PC-3 (cell line): ENCODE data around the gene PPARGC1A. TPM values are rescaled to one million over a fixed set of nuclear protein-coding genes. Genes with fewer than 3 reads are reported as not detected.

ENCODE experiments used
- ATAC-seq: fragments of 200-7000 bp; cut with Tn5 transposase; 2 replicates; pipeline ENCODE4 v1.9.1; 2020; ENCODE audit warnings: mild to moderate bottlenecking, moderate library complexity
- BruUV-seq: library from RNA; stranded (reverse); fragments of 400-500 nt; replicated peaks from 2 replicates; lab custom pipeline; 2021; lab: Mats Ljungman, UMichigan
- CTCF ChIA-PET: fragments of 300-600 bp; sonication (Branson Sonifier 250); formaldehyde crosslinking; loops from one replicate; lab custom pipeline; 2022; ENCODE audit warnings: antibody characterized with exemption; lab: Charles Lee
- POLR2A ChIA-PET: fragments of 300-600 bp; sonication (Branson Sonifier 250); formaldehyde crosslinking; loops from one replicate; lab custom pipeline; 2022; ENCODE audit warnings: antibody characterized with exemption; ENCODE audit not compliant: unreplicated experiment; lab: Charles Lee
- DNase-seq: peaks from one replicate; pipeline ENCODE4 v3.0.0-alpha.2; 2015
- H2AFZ ChIP-seq: fragments of 300-600 bp; sonication (generic); 2 replicates; pipeline ENCODE4 v1.6.0; 2016; ENCODE audit warnings: antibody characterized with exemption, low read length
- H3F3A ChIP-seq: fragments of 300-600 bp; sonication (generic); one replicate; pipeline ENCODE4 v1.6.0; 2017; ENCODE audit warnings: antibody characterized with exemption, low read length, control low read depth, mild to moderate bottlenecking; ENCODE audit not compliant: unreplicated experiment
- H3K27ac ChIP-seq: fragments of 300-600 bp; sonication (generic); 2 replicates; pipeline ENCODE4 v1.5.1; 2016; ENCODE audit warnings: mild to moderate bottlenecking, low read length
- H3K27me3 ChIP-seq: fragments of 300-600 bp; sonication (generic); 2 replicates; pipeline ENCODE4 v1.6.1; 2016; ENCODE audit warnings: low read length, mixed read lengths
- H3K36me3 ChIP-seq: fragments of 300-600 bp; sonication (generic); 2 replicates; pipeline ENCODE4 v1.6.1; 2016; ENCODE audit warnings: low read depth, mixed run types, low read length, mixed read lengths
- H3K4me1 ChIP-seq: fragments of 300-600 bp; sonication (generic); 2 replicates; pipeline ENCODE4 v1.5.1; 2016; ENCODE audit warnings: low read length; ENCODE audit not compliant: insufficient read depth
- H3K4me2 ChIP-seq: fragments of 300-600 bp; sonication (generic); 2 replicates; pipeline ENCODE4 v1.6.0; 2016; ENCODE audit warnings: low read length
- H3K4me3 ChIP-seq: fragments of 300-600 bp; sonication (generic); 2 replicates; pipeline ENCODE4 v1.5.1; 2016; ENCODE audit warnings: mild to moderate bottlenecking, low read length, mixed read lengths
- H3K79me2 ChIP-seq: fragments of 300-600 bp; sonication (generic); 2 replicates; pipeline ENCODE4 v1.6.1; 2017; ENCODE audit warnings: low read length, mixed read lengths
- H3K9ac ChIP-seq: fragments of 300-600 bp; sonication (generic); 2 replicates; pipeline ENCODE4 v1.6.0; 2016; ENCODE audit warnings: mild to moderate bottlenecking, low read length
- H3K9me2 ChIP-seq: fragments of 300-600 bp; sonication (generic); replicated peaks from 2 replicates; pipeline ENCODE4 v1.6.1; 2016; ENCODE audit warnings: mixed run types, low read length, mixed read lengths
- H3K9me3 ChIP-seq: fragments of 300-600 bp; sonication (generic); 2 replicates; pipeline ENCODE4 v1.6.1; 2016; ENCODE audit warnings: low read length, mixed read lengths
- H4K20me1 ChIP-seq: fragments of 300-600 bp; sonication (generic); 2 replicates; pipeline ENCODE4 v1.6.1; 2016; ENCODE audit warnings: low read length, mixed read lengths
- EZH2 ChIP-seq: fragments of 300-600 bp; sonication (generic); IDR thresholded peaks from one replicate; pipeline ENCODE4 v1.6.1; 2017; ENCODE audit warnings: antibody characterized with exemption, mild to moderate bottlenecking, low read length; ENCODE audit not compliant: unreplicated experiment
- EZH2phosphoT487 ChIP-seq: fragments of 300-600 bp; sonication (generic); IDR thresholded peaks from 2 replicates; pipeline ENCODE4 v1.6.1; 2018; ENCODE audit warnings: mild to moderate bottlenecking, antibody characterized with exemption, low read length, borderline replicate concordance
- intact Hi-C: fragments of 100-400 bp; cut with micrococcal nuclease; formaldehyde crosslinking; loops from 2 replicates; pipeline ENCODE4 v1.9.0; 2023
- total RNA-seq: library from RNA; depleted of rRNA; stranded (reverse); fragments of >200 nt; gene quantifications from 2 replicates; pipeline ENCODE4 v1.2.3, GENCODE V29; 2014
- TF ChIP-seq, protein P1 (sequence below): fragments of 300-600 bp; sonication (generic); conservative IDR thresholded peaks from 2 replicates; pipeline ENCODE4 v1.5.1; 2017; ENCODE audit warnings: antibody characterized with exemption, low read depth, mild to moderate bottlenecking, low read length

The PPARGC1A gene
- total RNA-seq, 1 experiment from 2014 or later: not detected

- intact Hi-C loops: no loop called here
- TF ChIP-seq EZH2phosphoT487: no peak
Measured at GRCh38 chr4:23873717-23874535, 15.9 kb downstream of the PPARGC1A start.

DNA sequence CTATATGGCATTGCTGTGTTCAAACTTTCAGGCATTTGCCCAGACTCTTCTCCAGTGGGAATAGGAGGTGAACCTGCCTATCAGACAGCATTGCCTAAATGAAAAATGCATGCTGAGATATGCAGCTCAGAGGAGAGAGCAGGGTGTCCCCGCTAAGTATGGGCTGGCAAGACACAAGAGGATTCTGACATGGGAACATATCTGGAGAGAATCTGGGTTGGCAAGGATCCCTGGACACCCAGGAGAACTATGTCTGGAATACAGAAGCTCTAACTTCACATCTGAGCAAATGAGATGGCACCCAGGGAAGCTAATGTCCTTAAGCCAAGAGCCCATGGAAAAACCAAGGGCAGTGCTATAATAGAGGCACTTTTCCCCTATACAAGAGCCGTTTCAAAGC is 18.4 kb downstream of the PPARGC1A start:
- H3K27ac ChIP-seq: no peak overlapping the region
- ATAC-seq (no peak), DNase-seq (no peak)
- CTCF ChIA-PET: no interaction called here
- no peaks in the 10 kb centered on the region for H3K9me3 ChIP-seq
- POLR2A ChIA-PET: no interaction called here
- H3K79me2 ChIP-seq: no peaks in the 10 kb centered on the region
- H3K4me3 ChIP-seq: no peak overlapping the region
- no TSS peak for BruUV-seq
- H3K4me1 ChIP-seq: no peaks in the 10 kb centered on the region
- H3K9ac ChIP-seq: no peak overlapping the region
- no peak overlapping the region for H3K4me2 ChIP-seq
- no peak overlapping the region for H2AFZ ChIP-seq
- no peaks in the 10 kb centered on the region for H3K36me3 ChIP-seq
- H3F3A ChIP-seq: no peaks in the 10 kb centered on the region
- H3K9me2 ChIP-seq: no peaks in the 10 kb centered on the region
- TF ChIP-seq EZH2phosphoT487 (no peak), EZH2 (no peak)
- TF ChIP-seq, protein P1, sequence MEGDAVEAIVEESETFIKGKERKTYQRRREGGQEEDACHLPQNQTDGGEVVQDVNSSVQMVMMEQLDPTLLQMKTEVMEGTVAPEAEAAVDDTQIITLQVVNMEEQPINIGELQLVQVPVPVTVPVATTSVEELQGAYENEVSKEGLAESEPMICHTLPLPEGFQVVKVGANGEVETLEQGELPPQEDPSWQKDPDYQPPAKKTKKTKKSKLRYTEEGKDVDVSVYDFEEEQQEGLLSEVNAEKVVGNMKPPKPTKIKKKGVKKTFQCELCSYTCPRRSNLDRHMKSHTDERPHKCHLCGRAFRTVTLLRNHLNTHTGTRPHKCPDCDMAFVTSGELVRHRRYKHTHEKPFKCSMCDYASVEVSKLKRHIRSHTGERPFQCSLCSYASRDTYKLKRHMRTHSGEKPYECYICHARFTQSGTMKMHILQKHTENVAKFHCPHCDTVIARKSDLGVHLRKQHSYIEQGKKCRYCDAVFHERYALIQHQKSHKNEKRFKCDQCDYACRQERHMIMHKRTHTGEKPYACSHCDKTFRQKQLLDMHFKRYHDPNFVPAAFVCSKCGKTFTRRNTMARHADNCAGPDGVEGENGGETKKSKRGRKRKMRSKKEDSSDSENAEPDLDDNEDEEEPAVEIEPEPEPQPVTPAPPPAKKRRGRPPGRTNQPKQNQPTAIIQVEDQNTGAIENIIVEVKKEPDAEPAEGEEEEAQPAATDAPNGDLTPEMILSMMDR: no peak
- H4K20me1 ChIP-seq: no peaks in the 10 kb centered on the region
- intact Hi-C loops: no loop called here
- peaks cover 22% of the 10 kb centered on the region for H3K27me3 ChIP-seq

More at GRCh38 chr4:23873717-23874535, 15.9 kb downstream of the PPARGC1A start:
- Histone ChIP-seq H3K79me2 (no peaks in the 10 kb centered on the region), H3K27me3 (peaks cover 11% of the 10 kb centered on the region; the same call in 1 of the 2 replicates), H3K9me2 (no peaks in the 10 kb centered on the region), H3K9ac (no peak overlapping the region), H3K9me3 (no peaks in the 10 kb centered on the region), H3K4me2 (no peak overlapping the region), H4K20me1 (no peaks in the 10 kb centered on the region), H2AFZ (no peak overlapping the region), H3K27ac (no peak overlapping the region), H3K36me3 (no peaks in the 10 kb centered on the region), H3K4me3 (no peak overlapping the region), H3F3A (no peaks in the 10 kb centered on the region), H3K4me1 (no peaks in the 10 kb centered on the region)
- CTCF ChIA-PET: no interaction called here
- no peak for DNase-seq
- ATAC-seq: no peak
- BruUV-seq: no TSS peak
- POLR2A ChIA-PET: no interaction called here

DNA sequence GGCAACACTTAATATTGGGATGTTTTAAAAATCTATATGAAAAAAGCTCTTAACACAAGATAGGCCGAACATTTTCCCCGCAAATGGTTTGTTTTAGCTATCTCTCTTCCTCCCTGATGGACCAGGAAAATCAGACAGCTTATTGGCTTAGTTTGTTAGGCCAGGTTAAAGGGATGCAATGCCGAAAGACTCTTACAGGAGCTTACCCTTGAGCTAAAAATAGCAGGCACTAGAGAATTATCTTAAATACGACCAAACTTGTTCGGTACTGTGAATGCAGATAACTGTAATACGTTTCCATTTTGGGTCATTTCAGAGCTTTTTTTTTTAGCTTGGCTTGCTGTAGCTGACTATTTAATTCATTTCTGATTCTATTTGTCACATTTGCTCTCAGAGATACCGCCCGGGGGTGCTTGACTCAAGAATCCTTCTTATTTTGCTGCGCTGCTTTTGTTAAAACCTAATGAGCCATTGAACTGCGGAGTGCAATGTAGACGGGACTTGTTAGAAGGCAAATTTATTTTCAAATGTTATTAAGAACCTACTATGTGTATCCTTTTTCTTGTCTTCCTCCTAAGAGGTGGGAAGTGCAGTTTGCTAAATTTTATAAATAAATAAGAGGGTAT is 23.3 kb downstream of the PPARGC1A start:
- Histone ChIP-seq H3K27ac (no peak overlapping the region), H3K36me3 (no peaks in the 10 kb centered on the region), H3K9me2 (no peaks in the 10 kb centered on the region), H3K79me2 (no peaks in the 10 kb centered on the region), H3K27me3 (peaks cover 16% of the 10 kb centered on the region), H3K4me1 (no peaks in the 10 kb centered on the region), H3K9me3 (no peaks in the 10 kb centered on the region), H2AFZ (no peak overlapping the region), H3K4me3 (no peak overlapping the region), H4K20me1 (no peaks in the 10 kb centered on the region), H3K9ac (no peak overlapping the region), H3K4me2 (no peak overlapping the region), H3F3A (no peaks in the 10 kb centered on the region)
- no peak for ATAC-seq
- ChIA-PET CTCF (no interaction called here), POLR2A (no interaction called here)
- TF ChIP-seq, protein P1: no peak
- no peak for TF ChIP-seq EZH2
- no peak for TF ChIP-seq EZH2phosphoT487
- DNase-seq: no peak
- intact Hi-C loops: no loop called here
- BruUV-seq: no TSS peak
